Measurements from ENCODE around the gene FAH.
A peak's percentile ranks its signal among the peaks of the same experiment; 100 is the strongest.

FAH gene

DNA sequence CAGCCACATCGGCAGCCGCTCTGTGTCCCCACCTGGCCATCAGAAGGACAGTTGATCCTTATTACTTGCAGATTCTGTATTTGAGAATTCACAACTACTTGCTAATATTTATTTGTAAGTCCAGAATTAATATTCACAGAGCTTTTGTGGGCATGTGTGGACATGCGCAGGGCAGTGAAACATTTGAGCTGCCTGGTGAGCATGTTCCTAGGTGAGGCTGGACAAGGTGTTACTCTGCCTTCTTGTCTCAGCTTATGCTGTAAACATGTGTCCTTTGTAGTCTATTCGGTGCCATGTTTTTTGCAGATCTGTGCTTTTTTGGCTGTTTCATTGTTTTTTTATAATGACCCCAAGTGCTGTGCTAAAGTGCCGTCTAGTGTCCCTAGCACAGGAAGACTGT, 15.6 kb downstream of the FAH start:
- no peak for DNase-seq (ENCODE audit: low read depth)
- TF ChIP-seq, protein P1, sequence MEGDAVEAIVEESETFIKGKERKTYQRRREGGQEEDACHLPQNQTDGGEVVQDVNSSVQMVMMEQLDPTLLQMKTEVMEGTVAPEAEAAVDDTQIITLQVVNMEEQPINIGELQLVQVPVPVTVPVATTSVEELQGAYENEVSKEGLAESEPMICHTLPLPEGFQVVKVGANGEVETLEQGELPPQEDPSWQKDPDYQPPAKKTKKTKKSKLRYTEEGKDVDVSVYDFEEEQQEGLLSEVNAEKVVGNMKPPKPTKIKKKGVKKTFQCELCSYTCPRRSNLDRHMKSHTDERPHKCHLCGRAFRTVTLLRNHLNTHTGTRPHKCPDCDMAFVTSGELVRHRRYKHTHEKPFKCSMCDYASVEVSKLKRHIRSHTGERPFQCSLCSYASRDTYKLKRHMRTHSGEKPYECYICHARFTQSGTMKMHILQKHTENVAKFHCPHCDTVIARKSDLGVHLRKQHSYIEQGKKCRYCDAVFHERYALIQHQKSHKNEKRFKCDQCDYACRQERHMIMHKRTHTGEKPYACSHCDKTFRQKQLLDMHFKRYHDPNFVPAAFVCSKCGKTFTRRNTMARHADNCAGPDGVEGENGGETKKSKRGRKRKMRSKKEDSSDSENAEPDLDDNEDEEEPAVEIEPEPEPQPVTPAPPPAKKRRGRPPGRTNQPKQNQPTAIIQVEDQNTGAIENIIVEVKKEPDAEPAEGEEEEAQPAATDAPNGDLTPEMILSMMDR (conservative IDR thresholded peaks at IDR 0.05; ENCODE audit: control insufficient read depth, insufficient read depth, low read depth, low read length), result no peak
- H3K4me3 ChIP-seq (ENCODE audit: control insufficient read depth, low read depth, low read length), result no peak overlapping the region

DNA sequence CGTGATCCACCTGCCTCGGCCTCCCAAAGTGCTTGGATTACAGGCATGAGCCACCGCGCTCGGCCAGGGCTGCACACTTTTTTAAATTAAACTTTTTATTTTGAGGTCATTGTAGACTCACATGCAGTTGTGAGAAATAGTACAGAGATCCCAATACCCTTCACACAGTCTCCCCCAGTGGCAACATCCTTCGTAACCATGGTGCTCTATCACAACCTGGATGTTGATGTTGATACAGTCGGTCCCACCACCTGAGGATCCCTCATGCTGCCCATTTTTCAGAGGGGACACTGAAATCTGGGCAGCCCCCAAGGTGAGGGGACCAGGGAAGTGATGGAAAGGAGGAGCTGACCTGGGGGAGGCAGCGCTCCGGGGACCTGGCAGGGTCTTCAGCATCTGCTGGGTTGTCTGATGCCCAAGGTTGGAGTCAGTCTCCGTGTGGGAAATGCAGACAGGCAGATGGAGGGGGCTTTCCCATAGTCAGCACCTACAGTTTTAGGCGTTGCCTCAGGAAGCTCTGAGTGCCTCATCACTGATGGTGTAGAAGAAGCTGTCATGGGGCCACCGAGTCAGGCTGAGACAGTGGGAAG, 17.1 kb downstream of the FAH start:
- DNase-seq (ENCODE audit: low read depth), result no peak
- TF ChIP-seq, protein P1 (conservative IDR thresholded peaks at IDR 0.05; ENCODE audit: control insufficient read depth, insufficient read depth, low read depth, low read length), result no peak
- no peak overlapping the region for H3K4me3 ChIP-seq (ENCODE audit: control insufficient read depth, low read depth, low read length)

DNA sequence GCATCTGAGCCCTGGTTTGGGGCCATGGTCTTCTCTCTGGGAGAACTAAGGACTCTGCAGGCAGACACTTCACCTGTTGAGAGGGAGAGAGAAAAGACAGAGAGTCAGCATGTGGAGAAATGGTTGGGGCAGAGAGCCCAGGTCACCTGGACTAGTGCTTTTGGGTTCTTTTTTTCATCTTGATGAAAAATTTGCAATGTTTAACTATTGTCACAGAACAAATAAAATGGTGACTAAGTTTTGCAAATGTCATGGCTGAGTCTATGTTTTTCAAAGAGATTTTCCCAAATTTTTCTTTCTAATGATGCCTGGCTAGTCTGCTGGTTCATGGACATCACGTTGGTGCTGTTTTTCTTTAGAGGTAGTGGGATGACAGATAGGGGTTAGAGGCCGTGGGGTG, 17.8 kb downstream of the FAH start:
- TF ChIP-seq, protein P1 (conservative IDR thresholded peaks at IDR 0.05; ENCODE audit: control insufficient read depth, insufficient read depth, low read depth, low read length), result no peak
- DNase-seq (ENCODE audit: low read depth), result no peak

DNA sequence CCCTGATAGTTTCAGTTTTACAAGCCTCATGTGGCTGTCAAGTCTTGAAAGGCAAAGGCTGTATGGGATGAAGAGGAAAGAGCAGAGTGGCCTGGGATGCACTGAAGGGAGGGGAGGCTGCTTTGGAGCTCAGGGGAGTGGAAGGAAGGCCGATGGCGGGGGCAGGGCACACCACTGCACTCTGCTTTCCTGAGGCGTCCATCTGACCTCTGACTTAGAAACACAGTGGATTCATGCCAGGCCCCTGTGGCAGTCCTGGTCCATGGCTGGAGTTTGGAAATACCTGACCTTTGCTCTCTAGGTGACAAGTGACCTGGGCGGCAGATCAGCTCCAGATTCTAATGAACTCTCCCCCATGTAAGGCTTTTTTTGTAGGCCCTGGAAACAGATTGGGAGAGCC, 19.0 kb downstream of the FAH start:
- no peak overlapping the region for H3K4me3 ChIP-seq (ENCODE audit: control insufficient read depth, low read depth, low read length)
- no peak for DNase-seq (ENCODE audit: low read depth)
- TF ChIP-seq, protein P1 (conservative IDR thresholded peaks at IDR 0.05; ENCODE audit: control insufficient read depth, insufficient read depth, low read depth, low read length), result no peak

More for the DNA sequence above, 17.8 kb downstream of the FAH start:
- no peak overlapping the region for H3K4me3 ChIP-seq (ENCODE audit: control insufficient read depth, low read depth, low read length)

DNA sequence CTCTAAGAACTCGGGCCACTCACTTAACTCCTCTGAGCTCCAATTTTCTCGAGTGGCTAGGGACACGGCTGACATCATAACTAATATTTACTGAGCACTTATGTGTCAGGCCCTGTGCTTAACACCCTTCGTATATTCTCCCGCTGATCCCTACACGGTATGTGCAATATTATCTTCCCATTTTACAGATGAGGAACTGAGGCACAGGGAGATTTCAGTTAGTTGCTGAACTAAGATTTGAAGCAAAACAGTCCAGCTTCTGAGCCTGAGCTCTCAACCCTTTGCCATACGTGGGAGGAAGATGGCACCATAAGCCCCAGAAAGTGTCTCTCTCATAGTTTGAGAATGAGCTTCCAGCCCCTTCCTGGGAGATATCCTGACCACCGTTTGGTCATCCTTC, 19.6 kb downstream of the FAH start:
- TF ChIP-seq, protein P1 (conservative IDR thresholded peaks at IDR 0.05; ENCODE audit: control insufficient read depth, insufficient read depth, low read depth, low read length), result no peak
- H3K4me3 ChIP-seq (ENCODE audit: control insufficient read depth, low read depth, low read length), result no peak overlapping the region
- no peak for DNase-seq (ENCODE audit: low read depth)

DNA sequence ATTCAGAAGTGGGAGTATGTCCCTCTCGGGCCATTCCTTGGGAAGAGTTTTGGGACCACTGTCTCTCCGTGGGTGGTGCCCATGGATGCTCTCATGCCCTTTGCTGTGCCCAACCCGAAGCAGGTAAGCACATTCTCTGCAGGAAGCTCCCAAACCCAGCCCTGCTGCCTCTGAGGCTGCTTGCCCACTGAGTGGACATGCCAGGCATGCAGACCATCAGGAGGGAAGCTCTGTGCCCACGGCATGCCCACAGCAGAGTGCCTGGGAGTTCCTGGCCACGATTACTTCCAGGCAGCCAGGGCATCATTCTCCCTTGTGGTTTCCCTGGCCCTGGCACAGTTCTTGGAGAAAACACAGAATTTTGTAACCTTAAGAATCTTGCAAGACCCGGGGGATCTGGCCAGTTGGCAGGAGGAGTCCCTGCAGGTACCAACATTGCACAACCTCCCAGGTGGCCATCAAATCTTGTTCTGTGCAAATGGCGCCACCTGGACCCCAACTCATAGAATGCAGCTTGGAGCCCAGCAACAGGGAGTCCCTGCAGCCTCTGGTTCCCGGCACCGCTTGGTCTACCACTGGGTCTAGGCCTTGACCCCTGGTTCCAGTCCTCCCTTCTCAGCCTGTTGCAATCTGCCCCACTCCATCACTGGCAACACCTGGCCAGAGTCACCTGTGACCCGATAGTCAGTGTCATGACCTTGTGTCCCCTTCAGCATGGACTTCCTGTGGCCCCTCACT, 20.4 kb downstream of the FAH start:
- H3K4me3 ChIP-seq (ENCODE audit: control insufficient read depth, low read depth, low read length), result no peak overlapping the region
- peak; percentile 61 for DNase-seq (ENCODE audit: low read depth)
- TF ChIP-seq, protein P1 (conservative IDR thresholded peaks at IDR 0.05; ENCODE audit: control insufficient read depth, insufficient read depth, low read depth, low read length), result peak; percentile 72

Data from fibroblast of mammary gland (primary cell).